T-cell (primary cell): Measurements from ENCODE around the gene RRP36. TPM values are rescaled to one million over a fixed set of nuclear protein-coding genes. Genes with fewer than 3 reads are reported as not detected.
A peak's percentile ranks its signal among the peaks of the same experiment; 100 is the strongest.

Experiments
- ATAC-seq, 4 experiments: fragments of 200-7000 bp in 3 of 4; fragments of 150-1000 bp in 1 of 4; cut with Tn5 transposase; replicated peaks in 1 of 4; 1 replicate in 3 of 4; 2 replicates in 1 of 4; pipeline ENCODE4 v1.10.0; 2021; ENCODE audit warnings: moderate library complexity in 3 of 4, mild to moderate bottlenecking in 2 of 4, moderate number of reproducible peaks in 1 of 4
- CTCF ChIA-PET, 2 donors: fragments of 300-600 bp; sonication (Branson Sonifier 250); formaldehyde crosslinking; loops; one replicate each; lab custom pipeline; 2022; ENCODE audit warnings: antibody characterized with exemption in 2 of 2; lab: Charles Lee
- POLR2A ChIA-PET, 2 donors: fragments of 300-600 bp; sonication (Branson Sonifier 250); formaldehyde crosslinking; loops; one replicate each; lab custom pipeline; 2022; ENCODE audit warnings: antibody characterized with exemption in 2 of 2; lab: Charles Lee
- DNase-seq, 35 experiments: peaks; one replicate each; pipeline versions ENCODE4 v3.0.0 to v3.0.0-alpha.2; 2013 to 2023
- H3K27ac ChIP-seq: one replicate; pipeline ENCODE4 v1.5.1; 2013; ENCODE audit warnings: low read length
- H3K27me3 ChIP-seq, 2 experiments: replicated peaks in 1 of 2; 1 replicate in 1 of 2; 2 replicates in 1 of 2; pipeline versions ENCODE4 v1.6.1 to v1.7.0; 2013; ENCODE audit warnings: low read length in 1 of 2, mixed read lengths in 1 of 2; ENCODE audit not compliant: control insufficient read depth in 2 of 2, insufficient read depth in 2 of 2; ENCODE audit errors: extremely low read depth in 1 of 2
- H3K36me3 ChIP-seq, 2 donors: 1 replicate in 1 of 2; 2 replicates in 1 of 2; pipeline versions ENCODE4 v1.6.1 to v1.7.0; 2013; ENCODE audit warnings: low read length in 1 of 2; ENCODE audit not compliant: control insufficient read depth in 2 of 2, insufficient read depth in 1 of 2; ENCODE audit errors: extremely low read depth in 1 of 2
- H3K4me1 ChIP-seq, 2 experiments: 1 replicate in 1 of 2; 2 replicates in 1 of 2; pipeline versions ENCODE4 v1.6.1 to v1.7.0; 2013; ENCODE audit warnings: low read length in 2 of 2, mixed read lengths in 1 of 2; ENCODE audit not compliant: insufficient read depth in 2 of 2, control insufficient read depth in 1 of 2; ENCODE audit errors: extremely low read depth in 1 of 2
- H3K4me3 ChIP-seq, 2 donors: 1 replicate in 1 of 2; 2 replicates in 1 of 2; pipeline versions ENCODE4 v1.5.1 to v1.7.0; 2013; ENCODE audit warnings: mild to moderate bottlenecking in 2 of 2, low read length in 1 of 2, moderate library complexity in 1 of 2; ENCODE audit not compliant: control insufficient read depth in 1 of 2; ENCODE audit errors: extremely low read depth in 1 of 2
- H3K9me3 ChIP-seq: 2 replicates; pipeline ENCODE4 v1.7.0; 2013
- H3K27ac Mint-ChIP-seq, 2 donors: one replicate each; pipeline ENCODE4 v1.8.0; 2020 to 2021; ENCODE audit warnings: mild to moderate bottlenecking in 2 of 2, mixed read lengths in 2 of 2
- H3K27me3 Mint-ChIP-seq, 2 donors: one replicate each; pipeline ENCODE4 v1.8.0; 2021 to 2022; ENCODE audit warnings: mixed read lengths in 2 of 2
- H3K36me3 Mint-ChIP-seq: one replicate; pipeline ENCODE4 v1.8.0; 2021; ENCODE audit warnings: mixed read lengths
- H3K4me1 Mint-ChIP-seq, 3 donors: one replicate each; pipeline ENCODE4 v1.8.0; 2020 to 2022; ENCODE audit warnings: mixed read lengths in 3 of 3, mild to moderate bottlenecking in 1 of 3
- H3K4me3 Mint-ChIP-seq, 3 donors: one replicate each; pipeline ENCODE4 v1.8.0; 2020 to 2022; ENCODE audit warnings: mild to moderate bottlenecking in 3 of 3, mixed read lengths in 3 of 3, moderate library complexity in 3 of 3
- H3K9me3 Mint-ChIP-seq, 3 donors: one replicate each; pipeline ENCODE4 v1.8.0; 2020 to 2022; ENCODE audit warnings: mixed read lengths in 3 of 3
- WGBS: methylation state at CpG from one replicate; pipeline ENCODE4 v1.1.5; 2013; ENCODE audit warnings: missing lambda C conversion rate; ENCODE audit not compliant: insufficient coverage; 5-methylcytosine and 5-hydroxymethylcytosine counted together
- total RNA-seq, 35 experiments: library from RNA in 6 of 35; stranded (reverse) in 6 of 35; fragments of 120-200 nt in 1 of 35; gene quantifications; one replicate each; pipeline versions ENCODE4 v1.2.1 to v1.2.4 and lab custom pipeline; 2013 to 2026

Gene RRP36
- total RNA-seq, 5 donors from 2014 or later (not counting 1 experiment from before 2014, with no cell fraction given), result 27.3 to 51.2 (median 47.3) TPM

- DNase-seq, result peak; percentile 88 to 98 (median 95)
- H3K27ac Mint-ChIP-seq, result peak within 1 kb of the TSS; percentile 97 to 99
- H3K27me3 ChIP-seq, result no peaks in the 10 kb centered on the region
- ATAC-seq, result peak; percentile 94 to 96 (median 95)
- H3K4me1 Mint-ChIP-seq, result peaks cover 48 to 54% (median 49%) of the 10 kb centered on the region in 3 donors
- no peaks in the 10 kb centered on the region for H3K36me3 Mint-ChIP-seq
- H3K9me3 Mint-ChIP-seq, result no peaks in the 10 kb centered on the region
- H3K4me1 ChIP-seq, result peaks cover 23 to 48% of the 10 kb centered on the region in 2 experiments
- H3K27ac ChIP-seq, result peak within 1 kb of the TSS; percentile 85
- WGBS, result 0% methylated on average over 43 of the region's 59 CpGs
- H3K4me3 Mint-ChIP-seq, result peak within 1 kb of the TSS; percentile 88 to 93 (median 92)
- H3K27me3 Mint-ChIP-seq, result no peaks in the 10 kb centered on the region
- peak within 1 kb of the TSS; percentile 72 to 85 for H3K4me3 ChIP-seq
- ChIA-PET POLR2A (interaction anchor here (0.5 to 1.6 kb wide), 17 partner anchors 11 to 1019 kb away, joined by 3 to 15 read pairs (median 4); partner anchors contain the start of genes BICRAL (in 1 of the 2), CNPY3 (in 1 of the 2), CUL7 (in 1 of the 2) and KLHDC3 (in 1 of the 2)), CTCF (interaction anchor here (0.5 to 1.1 kb wide), 11 partner anchors 9 to 308 kb away, joined by 3 to 5 read pairs (median 3); partner anchors contain the start of genes KLC4 (in 1 of the 2) and MRPL2 (in 1 of the 2))
- no peaks in the 10 kb centered on the region for H3K9me3 ChIP-seq
- H3K36me3 ChIP-seq, result peaks cover 0 to 9% of the 10 kb centered on the region in 2 donors
Observed at GRCh38 chr6:42978839-42979522, 42.4 kb upstream of the RRP36 start, which contains the start of gene PEX6. Gene PEX6, minus strand, starts transcription at chr6:42979181. Its CDS starts 31 bp downstream, at chr6:42979150.

DNA sequence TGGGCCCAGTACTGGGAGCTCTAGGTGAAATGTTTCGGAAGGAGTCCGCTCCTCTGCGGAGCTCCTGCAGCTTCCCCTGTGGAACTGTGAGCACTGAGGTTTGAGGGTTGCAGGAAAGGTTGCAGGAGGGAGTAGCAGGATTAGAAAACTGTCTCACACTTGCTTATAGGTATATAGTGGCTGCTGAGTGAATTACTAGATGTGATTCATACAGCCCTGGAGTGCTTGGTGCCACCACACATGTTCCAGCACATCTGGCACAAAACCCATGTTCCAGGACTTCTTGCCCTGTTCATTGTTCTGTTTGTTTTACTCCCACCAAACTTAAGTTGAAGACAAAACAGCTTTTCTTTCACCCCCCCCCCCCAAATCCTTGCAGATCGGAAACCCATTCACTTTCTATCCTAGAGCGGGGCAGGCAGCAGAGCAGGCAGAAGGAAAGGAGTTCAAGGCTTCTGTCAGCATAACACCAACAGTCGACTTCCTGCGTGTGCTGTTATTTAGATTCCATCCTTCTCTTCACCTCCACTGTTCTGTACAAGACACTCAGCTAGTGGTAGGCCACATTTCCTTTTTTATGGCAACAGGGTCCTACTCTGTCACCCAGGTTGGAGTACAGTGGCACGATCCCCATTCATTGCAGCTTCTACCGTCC lies 41.8 kb upstream of the RRP36 start:
- 18% methylated on average over 6 of the region's 9 CpGs for WGBS
- peaks cover 0 to 6% of the 10 kb centered on the region in 2 donors for H3K36me3 ChIP-seq
- H3K4me1 ChIP-seq, result peaks cover 23 to 49% of the 10 kb centered on the region in 2 experiments
- peaks cover 50 to 57% (median 50%) of the 10 kb centered on the region in 3 donors for H3K4me1 Mint-ChIP-seq
- H3K27me3 Mint-ChIP-seq, result no peaks in the 10 kb centered on the region
- H3K9me3 Mint-ChIP-seq, result no peaks in the 10 kb centered on the region
- peak overlapping the region; percentile 85 for H3K27ac ChIP-seq
- peak overlapping the region; percentile 97 to 99 for H3K27ac Mint-ChIP-seq
- ChIA-PET CTCF (interaction anchor here (0.5 to 1.1 kb wide), 10 partner anchors 8 to 309 kb away, joined by 3 to 5 read pairs (median 3); partner anchors contain the start of genes KLC4 (in 1 of the 2) and MRPL2 (in 1 of the 2)), POLR2A (interaction anchor here (0.5 to 1.6 kb wide), 15 partner anchors 11 to 1019 kb away, joined by 3 to 15 read pairs (median 4); partner anchors contain the start of genes CNPY3 (in 1 of the 2), CUL7 (in 1 of the 2), KLHDC3 (in 1 of the 2) and MEA1 (in 1 of the 2))
- no peaks in the 10 kb centered on the region for H3K36me3 Mint-ChIP-seq
- ATAC-seq, result peak; percentile 6 to 18 (median 10)
- no peaks in the 10 kb centered on the region for H3K27me3 ChIP-seq
- peak in 1 of 35 experiments; percentile 37 for DNase-seq
- peak overlapping the region; percentile 88 to 93 (median 92) for H3K4me3 Mint-ChIP-seq
- H3K9me3 ChIP-seq, result no peaks in the 10 kb centered on the region
- peak overlapping the region; percentile 72 to 85 for H3K4me3 ChIP-seq

- ChIA-PET CTCF (no interaction called here), POLR2A (no interaction called here)
- no peak for ATAC-seq
- peaks cover 24 to 59% of the 10 kb centered on the region in 2 experiments for H3K4me1 ChIP-seq
- 83% methylated on average over 1 of the region's 5 CpGs for WGBS
- no peaks in the 10 kb centered on the region for H3K9me3 ChIP-seq
- Mint-ChIP-seq H3K27me3 (no peaks in the 10 kb centered on the region), H3K36me3 (no peaks in the 10 kb centered on the region), H3K9me3 (no peaks in the 10 kb centered on the region), H3K4me1 (peaks cover 53 to 65% (median 56%) of the 10 kb centered on the region in 3 donors), H3K27ac (peak overlapping the region; percentile 17 to 60), H3K4me3 (peak overlapping the region in 2 of 3 donors; percentile 1 to 4)
- no peaks in the 10 kb centered on the region for H3K36me3 ChIP-seq
- no peak for DNase-seq
- no peaks in the 10 kb centered on the region for H3K27me3 ChIP-seq
- H3K4me3 ChIP-seq, result no peak overlapping the region
- H3K27ac ChIP-seq, result no peak overlapping the region
Observed at GRCh38 chr6:42981836-42982235, 39.6 kb upstream of the RRP36 start.

GRCh38 chr6:42984001-42984923 lies 37.2 kb upstream of the RRP36 start, which contains the start of gene PPP2R5D:
Gene PPP2R5D, plus strand, starts transcription at chr6:42984570. Its CDS starts 108 bp downstream, at chr6:42984678.
- ATAC-seq (peak; percentile 91 to 95 (median 92)), DNase-seq (peak; percentile 92 to 99 (median 98))
- peaks cover 14 to 48% of the 10 kb centered on the region in 2 experiments for H3K4me1 ChIP-seq
- no peaks in the 10 kb centered on the region for H3K9me3 ChIP-seq
- Mint-ChIP-seq H3K27me3 (no peaks in the 10 kb centered on the region), H3K27ac (peak within 1 kb of the TSS; percentile 94 to 96), H3K36me3 (peaks cover 17% of the 10 kb centered on the region), H3K4me1 (peaks cover 54 to 68% (median 66%) of the 10 kb centered on the region in 3 donors), H3K9me3 (no peaks in the 10 kb centered on the region), H3K4me3 (peak within 1 kb of the TSS; percentile 89 to 95 (median 92))
- WGBS, result 0% methylated on average over 41 of the region's 59 CpGs
- peak within 1 kb of the TSS; percentile 87 for H3K27ac ChIP-seq
- peaks cover 0 to 17% of the 10 kb centered on the region in 2 donors for H3K36me3 ChIP-seq
- POLR2A ChIA-PET, result interaction anchor here (0.6 to 1.8 kb wide), 8 partner anchors 14 to 203 kb away, joined by 3 to 22 read pairs (median 7); partner anchors contain the start of genes CNPY3 (in 2 of the 2), KLC4 (in 1 of the 2), KLHDC3 (in 1 of the 2) and MEA1 (in 1 of the 2)
- CTCF ChIA-PET, result interaction anchor here in 1 of 2 donors (0.6 to 1.4 kb wide), 7 partner anchors 21 to 323 kb away, joined by 3 to 6 read pairs (median 4); partner anchors contain the start of genes CNPY3, KLC4, KLHDC3 and MEA1
- H3K27me3 ChIP-seq, result no peaks in the 10 kb centered on the region
- peak within 1 kb of the TSS; percentile 74 to 79 for H3K4me3 ChIP-seq

DNA sequence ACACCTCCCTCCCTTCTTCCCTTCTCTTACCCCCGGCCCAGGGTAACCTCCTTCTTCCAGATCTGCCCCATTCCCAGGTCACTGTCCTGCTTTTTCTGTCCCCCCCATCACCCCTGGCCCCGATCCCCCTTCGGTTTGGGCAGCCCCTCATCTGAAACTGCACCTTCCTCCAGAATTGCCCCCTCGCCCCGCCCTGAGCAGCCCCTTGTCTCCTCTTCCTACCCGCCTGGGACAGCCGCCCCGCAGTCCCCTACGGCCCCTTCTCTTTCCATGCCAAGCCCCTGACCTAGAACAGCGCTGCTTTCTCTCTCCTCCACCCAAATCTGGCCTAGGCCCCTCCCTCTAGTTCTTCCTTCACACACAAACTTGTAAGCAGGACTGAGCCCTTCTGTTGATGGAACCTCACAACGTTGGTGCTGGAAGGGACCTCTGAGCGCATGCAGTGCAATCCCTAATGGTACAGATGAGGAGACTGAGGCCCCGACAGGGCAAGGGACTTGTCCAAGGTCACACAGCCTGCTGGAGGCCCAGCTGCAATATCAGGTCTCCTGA lies 36.4 kb upstream of the RRP36 start:
- Mint-ChIP-seq H3K27ac (peak overlapping the region; percentile 65 to 81), H3K4me3 (peak overlapping the region; percentile 89 to 95 (median 92)), H3K4me1 (peaks cover 51 to 64% (median 61%) of the 10 kb centered on the region in 3 donors), H3K9me3 (no peaks in the 10 kb centered on the region), H3K27me3 (no peaks in the 10 kb centered on the region), H3K36me3 (peaks cover 24% of the 10 kb centered on the region)
- Histone ChIP-seq H3K27ac (peak overlapping the region; percentile 27), H3K36me3 (peaks cover 7 to 23% of the 10 kb centered on the region in 2 donors), H3K27me3 (no peaks in the 10 kb centered on the region), H3K9me3 (no peaks in the 10 kb centered on the region), H3K4me3 (peak overlapping the region; percentile 74 to 79), H3K4me1 (peaks cover 10 to 41% of the 10 kb centered on the region in 2 experiments)
- DNase-seq (peak in 7 of 35 experiments; percentile 8 to 38 (median 10)), ATAC-seq (peak in 2 of 4 experiments; percentile 0 to 1)
- 4% methylated on average over 8 of the region's 13 CpGs for WGBS
- ChIA-PET CTCF (interaction anchor here in 1 of 2 donors (1.0 to 1.4 kb wide), 5 partner anchors 9 to 56 kb away, joined by 3 to 6 read pairs (median 3); partner anchors contain the start of genes CNPY3, KLHDC3 and MEA1), POLR2A (interaction anchor here (0.5 to 1.8 kb wide), 4 partner anchors 29 to 1403 kb away, joined by 4 to 22 read pairs (median 8); partner anchors contain the start of genes CDC5L (in 1 of the 2), CNPY3 (in 1 of the 2), KLHDC3 (in 1 of the 2) and MEA1 (in 1 of the 2))
